Activated naive CD8-positive, alpha-beta T cell treated with anti-CD3 and anti-CD28 coated beads, Interleukin-2, amount 10 ng/mL, durations not matched to agents 7 days and 5 days (primary cell): ENCODE measurements around the gene GREM1. TPM values are rescaled to one million over a fixed set of nuclear protein-coding genes. Genes with fewer than 3 reads are reported as not detected.

Source experiments
- ATAC-seq: fragments of 150-1000 bp; cut with Tn5 transposase; one replicate; pipeline ENCODE4 v1.10.0; 2021; ENCODE audit warnings: low read depth, moderate library complexity
- POLR2A ChIA-PET: fragments of 350-600 bp; sonication (Branson Sonifier 250); formaldehyde crosslinking; loops from one replicate; lab custom pipeline; 2021; ENCODE audit warnings: antibody characterized with exemption; lab: Charles Lee
- DNase-seq: peaks from one replicate; pipeline ENCODE4 v3.0.0; 2021
- H3K27ac Mint-ChIP-seq: one replicate; pipeline ENCODE4 v1.8.0; 2022; ENCODE audit warnings: mild to moderate bottlenecking, mixed read lengths
- H3K27me3 Mint-ChIP-seq: one replicate; pipeline ENCODE4 v1.8.0; 2022; ENCODE audit warnings: mild to moderate bottlenecking, moderate library complexity, mixed read lengths
- H3K36me3 Mint-ChIP-seq: one replicate; pipeline ENCODE4 v1.8.0; 2021; ENCODE audit warnings: mild to moderate bottlenecking, mixed read lengths
- H3K4me1 Mint-ChIP-seq: one replicate; pipeline ENCODE4 v1.8.0; 2021; ENCODE audit warnings: mixed read lengths
- H3K4me3 Mint-ChIP-seq: one replicate; pipeline ENCODE4 v1.8.0; 2022; ENCODE audit warnings: mild to moderate bottlenecking, moderate library complexity, mixed read lengths
- H3K9me3 Mint-ChIP-seq: one replicate; pipeline ENCODE4 v1.8.0; 2021; ENCODE audit warnings: mixed read lengths
- total RNA-seq, 2 experiments: library from RNA; stranded (reverse); gene quantifications; one replicate each; pipeline ENCODE4 v1.2.3, GENCODE V29; 2021

Gene GREM1
- total RNA-seq, 2 experiments from 2014 or later, result not detected

- Mint-ChIP-seq H3K9me3 (no peaks in the 10 kb centered on the region), H3K27me3 (no peaks in the 10 kb centered on the region), H3K4me3 (no peak overlapping the region), H3K4me1 (peaks cover 13% of the 10 kb centered on the region), H3K36me3 (peaks cover 21% of the 10 kb centered on the region), H3K27ac (no peak overlapping the region)
- POLR2A ChIA-PET, result no interaction called here
- no peak for ATAC-seq
- DNase-seq, result no peak
Observed at GRCh38 chr15:32683906-32684584, 33.8 kb upstream of the GREM1 start.

- POLR2A ChIA-PET, result no interaction called here
Observed at GRCh38 chr15:32685576-32685975, 32.2 kb upstream of the GREM1 start.

DNA sequence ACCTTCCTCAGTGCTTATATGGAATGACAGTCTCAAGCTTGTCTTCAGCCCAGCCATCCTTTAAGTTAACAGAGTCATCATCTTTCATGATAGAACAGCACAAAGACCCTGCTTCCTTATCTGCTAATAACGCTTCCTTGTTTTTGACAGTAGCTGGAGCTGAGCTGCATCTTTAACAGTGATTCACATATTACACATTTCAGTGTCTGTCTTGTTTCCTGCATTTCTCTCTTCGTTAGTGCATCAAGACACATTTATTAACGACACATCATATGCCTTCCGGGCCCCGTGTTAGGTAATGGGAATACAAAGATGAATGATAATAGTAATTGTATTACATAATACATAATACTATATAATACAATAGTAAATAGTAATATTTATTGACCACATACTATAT is 30.2 kb upstream of the GREM1 start:
- DNase-seq (no peak), ATAC-seq (no peak)
- H3K36me3 Mint-ChIP-seq, result peaks cover 18% of the 10 kb centered on the region
- H3K27me3 Mint-ChIP-seq, result no peaks in the 10 kb centered on the region
- H3K4me1 Mint-ChIP-seq, result peaks cover 13% of the 10 kb centered on the region
- H3K4me3 Mint-ChIP-seq, result no peak overlapping the region
- H3K9me3 Mint-ChIP-seq, result no peaks in the 10 kb centered on the region
- POLR2A ChIA-PET, result no interaction called here
- no peak overlapping the region for H3K27ac Mint-ChIP-seq

More at GRCh38 chr15:32685576-32685975, 32.2 kb upstream of the GREM1 start:
- Mint-ChIP-seq H3K27ac (no peak overlapping the region), H3K36me3 (peaks cover 18% of the 10 kb centered on the region), H3K4me1 (peaks cover 13% of the 10 kb centered on the region), H3K4me3 (no peak overlapping the region), H3K9me3 (no peaks in the 10 kb centered on the region), H3K27me3 (no peaks in the 10 kb centered on the region)
- no peak for ATAC-seq
- DNase-seq, result no peak

DNA sequence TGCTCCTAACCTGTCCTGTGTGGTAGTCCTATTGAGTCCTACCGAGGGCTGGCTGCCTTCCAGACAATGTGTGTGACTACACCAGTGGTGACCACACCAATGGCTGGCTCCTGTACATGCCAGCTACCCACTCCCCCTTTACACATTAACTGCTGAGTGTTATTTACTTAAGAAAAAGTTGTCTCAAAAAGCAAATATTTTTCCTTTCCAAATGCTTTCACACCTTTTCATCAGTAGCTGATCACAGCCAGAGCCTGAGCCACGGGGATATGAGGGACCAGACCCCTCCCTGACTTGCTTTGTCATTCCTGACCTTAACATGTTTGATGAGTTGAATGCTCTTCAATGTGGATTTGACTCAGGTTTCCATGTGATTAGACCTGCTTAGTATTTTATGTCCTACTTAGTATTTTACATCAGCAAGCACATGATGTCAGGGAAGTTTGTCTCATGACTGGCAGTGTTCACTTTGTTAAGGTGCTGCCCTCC is 29.6 kb upstream of the GREM1 start:
- POLR2A ChIA-PET, result no interaction called here
- no peak for DNase-seq
- no peak overlapping the region for H3K27ac Mint-ChIP-seq

GRCh38 chr15:32690941-32691688 is 26.7 kb upstream of the GREM1 start:
- ATAC-seq (no peak), DNase-seq (no peak)
- no peak overlapping the region for H3K4me3 Mint-ChIP-seq
- H3K4me1 Mint-ChIP-seq, result no peaks in the 10 kb centered on the region
- H3K9me3 Mint-ChIP-seq, result no peaks in the 10 kb centered on the region
- H3K36me3 Mint-ChIP-seq, result peaks cover 3% of the 10 kb centered on the region
- no peak overlapping the region for H3K27ac Mint-ChIP-seq
- POLR2A ChIA-PET, result no interaction called here
- H3K27me3 Mint-ChIP-seq, result peaks cover 3% of the 10 kb centered on the region

More for the DNA sequence above, 29.6 kb upstream of the GREM1 start:
- no peak for ATAC-seq
- H3K4me3 Mint-ChIP-seq, result no peak overlapping the region
- H3K27me3 Mint-ChIP-seq, result no peaks in the 10 kb centered on the region
- H3K9me3 Mint-ChIP-seq, result no peaks in the 10 kb centered on the region
- peaks cover 13% of the 10 kb centered on the region for H3K4me1 Mint-ChIP-seq
- peaks cover 16% of the 10 kb centered on the region for H3K36me3 Mint-ChIP-seq

DNA sequence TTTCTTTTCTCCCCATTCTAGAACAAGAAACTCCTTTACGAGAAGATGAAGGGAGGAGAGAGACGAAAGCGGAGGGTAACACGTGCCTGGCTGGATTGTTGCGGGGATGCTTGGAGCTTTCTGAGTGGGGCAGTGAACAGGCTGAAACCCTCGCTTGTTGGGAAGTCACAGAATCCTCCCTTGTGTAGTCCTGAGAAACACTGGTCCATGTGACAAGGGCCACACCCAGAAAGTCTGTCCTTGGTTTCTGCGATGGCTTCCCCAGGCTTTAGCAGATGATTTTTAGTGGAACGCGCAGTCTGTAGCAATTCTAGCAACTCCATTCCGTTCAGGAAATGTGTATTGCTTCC is 26.1 kb upstream of the GREM1 start:
- no peak for DNase-seq
- Mint-ChIP-seq H3K27ac (no peak overlapping the region), H3K36me3 (peaks cover 3% of the 10 kb centered on the region), H3K27me3 (peaks cover 3% of the 10 kb centered on the region), H3K9me3 (no peaks in the 10 kb centered on the region), H3K4me3 (no peak overlapping the region), H3K4me1 (no peaks in the 10 kb centered on the region)
- POLR2A ChIA-PET, result no interaction called here
- ATAC-seq, result no peak

GRCh38 chr15:32692286-32692685 is 25.5 kb upstream of the GREM1 start:
- H3K4me1 Mint-ChIP-seq, result no peaks in the 10 kb centered on the region
- H3K27ac Mint-ChIP-seq, result no peak overlapping the region
- ATAC-seq (no peak), DNase-seq (no peak)
- no peaks in the 10 kb centered on the region for H3K9me3 Mint-ChIP-seq
- H3K4me3 Mint-ChIP-seq, result no peak overlapping the region
- H3K27me3 Mint-ChIP-seq, result peaks cover 3% of the 10 kb centered on the region
- POLR2A ChIA-PET, result no interaction called here
- H3K36me3 Mint-ChIP-seq, result peaks cover 3% of the 10 kb centered on the region

DNA sequence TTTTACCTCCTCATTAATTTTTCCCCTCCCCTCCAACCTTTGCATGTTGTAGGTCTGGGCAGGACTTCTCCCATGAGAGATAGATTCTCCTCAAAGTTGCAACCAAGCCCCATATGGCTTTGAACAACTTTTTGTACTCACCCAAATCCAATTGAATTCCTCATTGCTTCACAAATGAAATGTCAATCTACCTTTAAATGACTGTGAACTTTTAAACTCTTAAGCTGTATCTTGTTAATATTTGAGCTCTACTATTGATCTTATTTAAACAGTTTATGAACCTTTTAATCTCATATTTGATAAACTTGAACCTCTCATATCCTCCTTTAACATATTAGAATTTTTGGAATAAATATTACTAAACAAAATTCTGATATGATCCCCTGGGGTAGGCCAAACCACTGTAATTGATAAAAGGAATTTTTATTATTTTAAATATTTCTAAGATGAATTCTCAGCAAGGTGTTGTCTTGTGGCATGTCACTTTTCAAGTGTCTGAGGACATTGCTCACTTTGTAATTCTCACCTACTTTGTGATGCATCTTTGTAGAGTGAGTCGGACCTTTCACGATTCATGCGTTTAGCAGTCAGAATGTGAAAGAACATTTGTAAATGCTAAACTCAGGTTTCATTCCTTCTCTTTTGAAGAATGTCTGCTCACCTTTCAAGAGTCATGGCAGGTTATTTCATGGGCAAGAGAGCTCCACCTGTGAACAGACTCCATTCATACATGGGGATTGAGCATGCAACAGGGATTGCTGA is 23.4 kb upstream of the GREM1 start:
- peaks cover 3% of the 10 kb centered on the region for H3K36me3 Mint-ChIP-seq
- H3K27me3 Mint-ChIP-seq, result peaks cover 3% of the 10 kb centered on the region
- ATAC-seq (no peak), DNase-seq (no peak)
- no peaks in the 10 kb centered on the region for H3K9me3 Mint-ChIP-seq
- H3K4me3 Mint-ChIP-seq, result no peak overlapping the region
- H3K4me1 Mint-ChIP-seq, result no peaks in the 10 kb centered on the region
- POLR2A ChIA-PET, result no interaction called here
- peak overlapping the region; percentile 14 for H3K27ac Mint-ChIP-seq

DNA sequence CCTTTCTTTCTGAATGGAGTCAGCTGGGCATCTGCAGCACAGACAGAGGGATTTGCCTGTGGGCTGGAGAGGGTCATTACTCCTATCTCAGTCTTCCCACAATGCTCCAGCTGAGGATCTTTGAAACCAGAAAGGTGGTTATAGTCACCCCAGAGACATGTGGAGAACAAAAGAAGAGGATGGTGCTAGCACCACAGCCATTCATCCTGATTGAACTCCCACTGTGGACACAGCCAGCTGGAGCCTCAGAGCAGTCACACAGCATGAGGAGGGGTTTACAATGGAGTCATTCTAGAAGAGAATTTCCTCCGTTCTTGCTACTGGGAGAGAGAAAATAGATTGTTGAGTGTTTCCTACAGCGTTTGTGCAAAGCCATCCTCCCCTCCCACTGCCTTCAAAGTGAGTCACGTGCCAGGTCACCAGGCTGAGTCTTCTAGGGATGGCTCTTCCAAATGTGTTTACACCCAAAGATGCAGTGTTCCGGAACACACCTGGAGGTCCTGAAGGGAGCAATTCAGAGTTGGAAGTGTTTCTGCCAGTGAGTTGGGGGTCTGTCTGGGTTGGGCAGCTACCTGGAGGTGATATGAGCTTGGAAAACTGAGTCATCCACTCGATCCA is 18.9 kb upstream of the GREM1 start:
- no peaks in the 10 kb centered on the region for H3K36me3 Mint-ChIP-seq
- H3K27ac Mint-ChIP-seq, result no peak overlapping the region
- POLR2A ChIA-PET, result no interaction called here
- H3K9me3 Mint-ChIP-seq, result no peaks in the 10 kb centered on the region
- no peaks in the 10 kb centered on the region for H3K4me1 Mint-ChIP-seq
- ATAC-seq (no peak), DNase-seq (no peak)
- H3K27me3 Mint-ChIP-seq, result no peaks in the 10 kb centered on the region
- H3K4me3 Mint-ChIP-seq, result no peak overlapping the region

GRCh38 chr15:32700501-32701150 is 17.2 kb upstream of the GREM1 start:
- H3K36me3 Mint-ChIP-seq, result no peaks in the 10 kb centered on the region
- H3K4me1 Mint-ChIP-seq, result no peaks in the 10 kb centered on the region
- no peak for DNase-seq
- POLR2A ChIA-PET, result no interaction called here
- peaks cover 6% of the 10 kb centered on the region for H3K27me3 Mint-ChIP-seq
- H3K9me3 Mint-ChIP-seq, result no peaks in the 10 kb centered on the region
- no peak overlapping the region for H3K27ac Mint-ChIP-seq
- ATAC-seq, result no peak
- no peak overlapping the region for H3K4me3 Mint-ChIP-seq

DNA sequence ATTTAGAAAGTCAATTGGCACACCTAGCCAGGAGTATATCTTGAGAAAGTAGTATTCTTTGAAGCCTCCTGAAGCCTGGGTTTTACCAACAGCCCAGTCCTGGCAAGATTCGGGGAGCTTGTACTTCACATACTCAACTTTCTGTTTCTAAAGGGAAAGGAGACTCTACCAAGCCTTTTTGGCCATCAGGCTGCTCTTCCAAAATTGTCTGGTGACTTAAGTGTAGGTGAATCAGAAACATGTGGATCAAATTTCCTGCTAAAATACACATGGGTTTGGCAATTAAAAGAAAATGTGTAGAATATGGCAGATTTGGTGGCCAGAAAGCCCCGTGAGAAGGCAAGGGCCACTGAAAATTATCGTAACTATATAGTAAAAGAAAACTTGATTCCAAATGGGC is 15.9 kb upstream of the GREM1 start:
- ATAC-seq, result no peak
- peaks cover 9% of the 10 kb centered on the region for H3K27me3 Mint-ChIP-seq

GRCh38 chr15:32704395-32704981 is 13.3 kb upstream of the GREM1 start:
- H3K27me3 Mint-ChIP-seq, result peaks cover 17% of the 10 kb centered on the region
- H3K4me3 Mint-ChIP-seq, result no peak overlapping the region
- H3K27ac Mint-ChIP-seq, result no peak overlapping the region
- no peaks in the 10 kb centered on the region for H3K4me1 Mint-ChIP-seq
- no peak for ATAC-seq
- no peaks in the 10 kb centered on the region for H3K36me3 Mint-ChIP-seq
- POLR2A ChIA-PET, result no interaction called here
- no peaks in the 10 kb centered on the region for H3K9me3 Mint-ChIP-seq
- no peak for DNase-seq

More for the DNA sequence above, 15.9 kb upstream of the GREM1 start:
- H3K4me1 Mint-ChIP-seq, result no peaks in the 10 kb centered on the region
- H3K36me3 Mint-ChIP-seq, result no peaks in the 10 kb centered on the region
- DNase-seq, result no peak
- H3K27ac Mint-ChIP-seq, result no peak overlapping the region
- POLR2A ChIA-PET, result no interaction called here
- no peak overlapping the region for H3K4me3 Mint-ChIP-seq
- H3K9me3 Mint-ChIP-seq, result no peaks in the 10 kb centered on the region
